HG02885 (cell line): ENCODE results near the gene B3GNT3.

Experiments
- ATAC-seq: cut with Tn5 transposase; IDR thresholded peaks from one replicate; pipeline ENCODE4 v1.9.1; 2021; ENCODE audit warnings: mild to moderate bottlenecking; ENCODE audit not compliant: unreplicated experiment, poor library complexity

The B3GNT3 gene

GRCh38 chr19:17830567-17831418 is 35.9 kb downstream of the B3GNT3 start:
- ATAC-seq, result no peak

- ATAC-seq, result no peak
These were observed 36.5 kb downstream of the B3GNT3 start for GRCh38 chr19:17831419-17831888.

DNA sequence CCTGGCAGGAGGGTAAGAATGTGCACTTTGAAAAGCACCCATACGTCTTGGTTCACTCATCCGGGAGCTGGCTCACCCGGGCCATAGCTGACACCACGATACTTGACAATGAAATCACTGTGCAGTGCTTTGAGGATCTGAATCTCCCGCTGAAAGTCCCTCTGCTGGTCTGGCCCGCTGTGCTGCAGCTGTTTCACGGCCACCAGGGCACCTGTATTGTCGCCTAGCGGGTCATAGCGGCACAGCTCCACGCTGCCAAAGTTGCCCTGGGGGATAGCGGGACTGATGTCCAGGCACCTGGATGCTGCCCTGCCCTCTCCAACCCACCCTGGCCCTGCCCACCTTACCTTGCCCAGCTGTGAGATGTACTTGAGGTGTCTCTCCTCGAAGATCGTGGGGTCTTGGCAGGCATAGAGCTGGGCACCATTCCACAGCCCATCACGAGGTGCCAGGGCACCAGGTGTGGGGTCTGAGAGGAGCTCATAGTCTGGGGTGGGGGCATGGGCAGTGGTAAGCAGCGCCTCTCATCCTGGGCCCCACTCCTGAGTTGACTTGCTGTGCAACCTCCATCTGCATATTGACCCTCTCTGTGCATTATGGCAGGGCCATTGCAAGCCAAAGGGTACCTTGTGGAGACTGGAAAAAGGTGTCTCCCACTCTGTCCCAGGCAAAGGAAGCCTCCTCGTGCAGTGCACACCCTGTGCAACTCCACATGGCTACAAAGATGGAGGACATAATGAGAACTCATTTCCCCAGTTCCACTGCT is 37.7 kb downstream of the B3GNT3 start:
- ATAC-seq, result no peak

GRCh38 chr19:17834350-17835181 is 39.6 kb downstream of the B3GNT3 start:
- ATAC-seq, result no peak

GRCh38 chr19:17835182-17836006 is 40.5 kb downstream of the B3GNT3 start:
- ATAC-seq, result no peak

- ATAC-seq, result no peak
These were observed 41.6 kb downstream of the B3GNT3 start for GRCh38 chr19:17836530-17836929.

GRCh38 chr19:17837972-17838371 is 43.0 kb downstream of the B3GNT3 start:
- ATAC-seq, result no peak

GRCh38 chr19:17840019-17840418 is 45.1 kb downstream of the B3GNT3 start:
- ATAC-seq, result no peak

- no peak for ATAC-seq
These were observed 46.5 kb downstream of the B3GNT3 start for GRCh38 chr19:17841371-17841809.

- ATAC-seq, result no peak
These were observed 47.1 kb downstream of the B3GNT3 start for GRCh38 chr19:17841810-17842662.

DNA sequence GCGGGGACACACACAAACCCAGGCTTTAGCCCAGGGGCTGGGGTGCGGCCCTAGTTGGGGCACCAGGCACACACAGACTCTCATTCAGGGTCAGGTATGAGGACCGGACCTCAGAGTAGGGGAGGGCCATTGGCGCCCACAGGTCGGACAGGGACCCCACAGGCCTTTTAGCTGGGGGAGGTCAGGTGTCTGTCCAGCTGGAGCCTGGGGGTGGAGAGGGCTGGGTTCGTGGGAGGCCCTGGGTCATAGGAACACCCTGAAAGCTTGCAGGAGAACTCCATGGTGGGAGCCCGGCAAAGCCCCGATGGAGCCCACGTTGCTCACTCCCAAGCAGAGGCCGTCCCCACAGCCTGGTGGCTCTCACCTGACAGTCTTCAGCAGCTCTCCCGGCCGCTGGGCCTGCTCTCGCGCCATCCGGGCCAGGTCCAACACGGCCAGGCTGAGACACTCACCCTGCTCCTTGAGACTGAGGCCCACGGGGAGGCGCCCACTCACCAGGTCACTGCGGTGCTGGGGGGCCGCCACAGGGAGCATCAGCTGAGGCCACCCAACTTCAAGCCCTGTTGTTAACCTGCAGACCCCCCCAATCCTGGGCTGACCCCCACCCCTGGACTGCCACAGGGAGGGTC is 47.8 kb downstream of the B3GNT3 start:
- ATAC-seq, result no peak

GRCh38 chr19:17843292-17843827 is 48.4 kb downstream of the B3GNT3 start:
- ATAC-seq, result no peak

DNA sequence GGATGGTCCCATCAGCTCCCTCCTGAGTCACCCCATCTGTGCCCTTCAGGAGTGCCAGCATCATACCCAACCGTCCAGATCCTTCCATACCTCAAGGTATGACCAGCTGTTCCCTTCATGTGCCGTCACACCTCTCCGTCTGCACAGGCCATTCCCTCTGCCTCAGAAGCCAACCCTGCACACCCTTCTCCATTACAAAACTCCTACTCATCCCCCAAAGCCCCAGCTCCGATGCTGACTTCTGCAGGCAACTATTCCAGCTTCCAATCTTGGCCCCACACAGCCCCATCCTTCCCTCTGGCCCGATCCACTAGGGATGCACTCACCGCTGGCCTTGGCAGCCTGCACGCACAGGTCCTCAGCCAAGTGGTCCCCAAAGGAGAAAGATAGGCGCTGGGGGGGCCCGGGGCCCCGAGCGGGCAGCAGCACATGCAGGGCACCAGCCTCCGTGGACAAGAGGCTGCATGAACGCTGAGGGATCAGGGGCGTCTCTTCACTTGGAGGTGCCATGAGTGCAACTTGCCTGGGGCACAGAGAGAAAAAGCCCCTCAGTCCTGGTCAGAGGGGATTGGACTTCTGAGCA is 49.1 kb downstream of the B3GNT3 start:
- no peak for ATAC-seq

DNA sequence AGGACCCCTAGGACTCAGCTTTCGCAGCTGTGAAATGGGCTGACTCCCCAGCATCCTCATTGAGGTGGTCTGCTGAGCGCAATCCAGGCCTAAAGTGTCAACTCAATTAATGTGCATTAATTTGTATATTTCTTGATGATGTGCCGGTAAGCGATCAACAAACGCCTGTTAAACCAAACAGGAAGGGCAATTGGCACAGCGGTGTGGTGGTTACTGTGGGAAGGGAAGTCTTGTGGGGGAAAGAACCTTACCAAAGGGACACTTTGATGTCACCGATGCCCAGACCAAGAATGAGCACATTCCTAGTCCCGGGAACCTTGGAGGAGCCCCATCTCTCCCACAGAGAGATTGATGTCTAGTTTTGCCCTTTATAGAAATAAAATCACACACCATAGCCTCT is 51.2 kb downstream of the B3GNT3 start:
- ATAC-seq, result no peak

- peak; percentile 68 for ATAC-seq
These were observed 52.8 kb downstream of the B3GNT3 start, which contains the start of gene JAK3 for GRCh38 chr19:17847538-17848366. TSS of gene JAK3 (minus strand) at chr19:17847982. CDS start at chr19:17844417, 3,565 bp downstream.

DNA sequence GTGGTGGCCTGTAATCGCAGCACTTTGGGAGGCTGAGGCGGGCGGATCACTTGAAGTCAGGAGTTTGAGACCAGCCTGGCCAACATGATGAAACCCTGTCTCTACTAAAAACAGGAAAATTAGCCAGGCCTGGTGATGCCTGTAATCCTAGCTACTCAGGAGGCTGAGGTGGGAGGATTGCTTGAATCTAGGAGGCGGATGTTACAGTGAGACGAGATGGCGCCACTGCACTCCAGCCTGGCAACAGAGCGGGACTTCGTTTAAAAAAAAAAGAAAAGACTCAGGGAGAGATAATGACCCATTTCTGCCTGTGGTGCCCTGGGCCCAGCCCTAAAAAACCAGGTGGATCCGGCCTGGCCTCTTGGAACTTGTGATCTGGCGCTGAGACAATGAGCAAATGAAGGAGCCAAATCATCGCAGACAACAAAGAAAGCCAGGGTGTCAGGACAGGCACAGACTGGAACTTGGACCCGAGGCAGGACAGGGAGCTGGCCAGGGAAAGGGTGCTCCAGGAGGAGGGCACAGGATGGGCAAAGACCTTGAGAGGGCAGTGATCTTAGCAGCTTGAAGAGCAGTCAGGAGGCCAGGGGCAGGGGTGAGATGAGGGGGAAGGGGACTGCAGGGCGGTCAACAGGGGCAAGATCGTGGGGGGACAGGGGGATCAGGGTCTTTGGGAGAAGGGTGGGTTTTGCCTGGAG is 53.8 kb downstream of the B3GNT3 start:
- ATAC-seq, result no peak
